ENCODE results near the gene DTWD2.

DNA sequence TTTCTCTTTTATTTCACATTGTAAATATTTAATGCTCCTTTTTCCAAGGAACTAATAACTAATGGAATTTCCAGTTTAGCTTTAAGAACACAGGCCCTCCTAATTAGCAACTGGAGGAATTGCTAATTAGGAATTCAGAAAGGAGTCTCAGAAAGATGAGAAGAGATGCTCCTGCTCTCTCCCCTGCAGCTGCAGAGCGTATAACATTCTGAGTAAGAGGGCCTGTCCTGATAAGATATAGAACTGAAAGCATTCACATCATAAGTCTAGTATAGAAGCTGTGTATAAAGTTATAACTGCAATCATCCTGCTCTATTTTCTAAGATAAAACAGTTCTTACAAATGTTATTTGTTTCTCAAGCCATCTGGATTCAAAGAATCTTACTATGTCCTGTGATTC, 83.2 kb downstream of the DTWD2 start:
- no peak for TF ChIP-seq POLR2A (IDR thresholded peaks at IDR 0.05)
- TF ChIP-seq, protein P1, sequence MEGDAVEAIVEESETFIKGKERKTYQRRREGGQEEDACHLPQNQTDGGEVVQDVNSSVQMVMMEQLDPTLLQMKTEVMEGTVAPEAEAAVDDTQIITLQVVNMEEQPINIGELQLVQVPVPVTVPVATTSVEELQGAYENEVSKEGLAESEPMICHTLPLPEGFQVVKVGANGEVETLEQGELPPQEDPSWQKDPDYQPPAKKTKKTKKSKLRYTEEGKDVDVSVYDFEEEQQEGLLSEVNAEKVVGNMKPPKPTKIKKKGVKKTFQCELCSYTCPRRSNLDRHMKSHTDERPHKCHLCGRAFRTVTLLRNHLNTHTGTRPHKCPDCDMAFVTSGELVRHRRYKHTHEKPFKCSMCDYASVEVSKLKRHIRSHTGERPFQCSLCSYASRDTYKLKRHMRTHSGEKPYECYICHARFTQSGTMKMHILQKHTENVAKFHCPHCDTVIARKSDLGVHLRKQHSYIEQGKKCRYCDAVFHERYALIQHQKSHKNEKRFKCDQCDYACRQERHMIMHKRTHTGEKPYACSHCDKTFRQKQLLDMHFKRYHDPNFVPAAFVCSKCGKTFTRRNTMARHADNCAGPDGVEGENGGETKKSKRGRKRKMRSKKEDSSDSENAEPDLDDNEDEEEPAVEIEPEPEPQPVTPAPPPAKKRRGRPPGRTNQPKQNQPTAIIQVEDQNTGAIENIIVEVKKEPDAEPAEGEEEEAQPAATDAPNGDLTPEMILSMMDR (IDR thresholded peaks at IDR 0.05): no peak

Measured in uterus (tissue), 2 donors.